ENCODE data around the gene TBC1D22A. TPM values are rescaled to one million over a fixed set of nuclear protein-coding genes. Genes with fewer than 3 reads are reported as not detected.

Gene TBC1D22A
- polyA plus RNA-seq, 1 of the 3 experiments (the other 2 are of a cell fraction), result 16.5 TPM

- DNase-seq, result no peak
- TF ChIP-seq NFIC (IDR thresholded peaks at IDR 0.05; ENCODE audit: borderline replicate concordance) (no peak), JUND (IDR thresholded peaks at IDR 0.05) (no peak), REST (IDR thresholded peaks at IDR 0.05; ENCODE audit: low read depth, low read length) (no peak), GABPA (IDR thresholded peaks at IDR 0.05; ENCODE audit: low read depth) (no peak)
- no peaks in the 10 kb centered on the region for H3K9me3 ChIP-seq
- WGBS (ENCODE audit: low lambda C conversion rate), result 82% methylated on average over 6 of the region's 6 CpGs
- H4K20me1 ChIP-seq (ENCODE audit: insufficient read depth), result no peaks in the 10 kb centered on the region
- no peaks in the 10 kb centered on the region for H3K79me2 ChIP-seq (ENCODE audit: insufficient read depth)
- H3K27me3 ChIP-seq (ENCODE audit: insufficient read depth), result no peaks in the 10 kb centered on the region
- ChIA-PET CTCF (no interaction called here), POLR2A (no interaction called here)
- H2AFZ ChIP-seq (ENCODE audit: low read depth), result no peak overlapping the region
- peaks cover 2 to 6% of the 10 kb centered on the region in 2 experiments for H3K36me3 ChIP-seq (replicated peaks in 1 of 2; ENCODE audit: control insufficient read depth in 1 of 2, insufficient read depth in 2 of 2, low read length in 1 of 2)
- H3K4me1 ChIP-seq (ENCODE audit: control insufficient read depth in 1 of 2, insufficient read depth in 2 of 2, low read depth in 1 of 2, low read length in 1 of 2), result no peaks in the 10 kb centered on the region
- no peak overlapping the region for H3K9ac ChIP-seq
- no peak overlapping the region for H3K4me2 ChIP-seq
- H3K4me3 ChIP-seq (ENCODE audit: low read depth in 2 of 2, low read length in 1 of 2), result no peak overlapping the region
- H3F3A ChIP-seq (replicated peaks; ENCODE audit: insufficient read depth), result no peaks in the 10 kb centered on the region
- no peak overlapping the region for H3K27ac ChIP-seq (ENCODE audit: low read depth in 2 of 2, low read length in 1 of 2)
- no peaks in the 10 kb centered on the region for H3K9me2 ChIP-seq
These were observed 155.7 kb downstream of the TBC1D22A start for GRCh38 chr22:46918197-46918596.

- H3K36me3 ChIP-seq (replicated peaks in 1 of 2; ENCODE audit: control insufficient read depth in 1 of 2, insufficient read depth in 2 of 2, low read length in 1 of 2), result peaks cover 2% of the 10 kb centered on the region in 2 experiments
- no peaks in the 10 kb centered on the region for H3K9me2 ChIP-seq
- POLR2A ChIA-PET, result no interaction called here
- TF ChIP-seq NRF1 (IDR thresholded peaks at IDR 0.05; ENCODE audit: low read depth, low read length) (no peak), MAX (IDR thresholded peaks at IDR 0.05; ENCODE audit: low read depth) (no peak), ZBTB33 (IDR thresholded peaks at IDR 0.05; ENCODE audit: borderline replicate concordance, low read depth) (no peak), TAF1 (IDR thresholded peaks at IDR 0.05; ENCODE audit: borderline replicate concordance, low read depth, low read length) (no peak)
- no peak overlapping the region for H3K4me3 ChIP-seq (ENCODE audit: low read depth in 2 of 2, low read length in 1 of 2)
- H3K9ac ChIP-seq, result no peak overlapping the region
- CTCF ChIA-PET, result no interaction called here
- H3K4me1 ChIP-seq (ENCODE audit: control insufficient read depth in 1 of 2, insufficient read depth in 2 of 2, low read depth in 1 of 2, low read length in 1 of 2), result no peaks in the 10 kb centered on the region
- H2AFZ ChIP-seq (ENCODE audit: low read depth), result no peak overlapping the region
- DNase-seq, result no peak
- no peaks in the 10 kb centered on the region for H3K79me2 ChIP-seq (ENCODE audit: insufficient read depth)
- H3K27me3 ChIP-seq (ENCODE audit: insufficient read depth), result no peaks in the 10 kb centered on the region
- H3K9me3 ChIP-seq, result no peaks in the 10 kb centered on the region
- no peak overlapping the region for H3K27ac ChIP-seq (ENCODE audit: low read depth in 2 of 2, low read length in 1 of 2)
- no peaks in the 10 kb centered on the region for H4K20me1 ChIP-seq (ENCODE audit: insufficient read depth)
- H3F3A ChIP-seq (replicated peaks; ENCODE audit: insufficient read depth), result no peaks in the 10 kb centered on the region
- no peak overlapping the region for H3K4me2 ChIP-seq
These were observed 159.6 kb downstream of the TBC1D22A start for GRCh38 chr22:46922037-46922436.
